Transverse colon (tissue), 4 donors: ENCODE measurements around the gene USPL1.

Source experiments
- EP300 ChIP-seq: sonication (generic); formaldehyde crosslinking; IDR thresholded peaks from one replicate; pipeline ENCODE4 v1.6.1; 2017; ENCODE audit warnings: antibody characterized with exemption, low read depth
- POLR2A ChIP-seq: fragments of 450-650 bp; IDR thresholded peaks from one replicate; pipeline ENCODE4 v1.6.1; 2016; ENCODE audit warnings: antibody characterized with exemption, mild to moderate bottlenecking, moderate library complexity
- POLR2AphosphoS5 ChIP-seq, 3 donors: sonication (generic); formaldehyde crosslinking; IDR thresholded peaks; one replicate each; pipeline ENCODE4 v1.6.1; 2016; ENCODE audit warnings: antibody characterized with exemption in 3 of 3
- TF ChIP-seq, protein P1 (sequence below), 5 experiments: fragments of 200-600 bp in 3 of 5; fragments of 450-650 bp in 2 of 5; sonication (generic) in 3 of 5; IDR thresholded peaks; 1 replicate in 2 of 5; 2 replicates in 3 of 5; pipeline ENCODE4 v1.5.1; 2016 to 2017; ENCODE audit warnings: antibody characterized with exemption in 5 of 5, inconsistent platforms in 3 of 5, mild to moderate bottlenecking in 2 of 5, moderate library complexity in 1 of 5

- TF ChIP-seq, protein P1, sequence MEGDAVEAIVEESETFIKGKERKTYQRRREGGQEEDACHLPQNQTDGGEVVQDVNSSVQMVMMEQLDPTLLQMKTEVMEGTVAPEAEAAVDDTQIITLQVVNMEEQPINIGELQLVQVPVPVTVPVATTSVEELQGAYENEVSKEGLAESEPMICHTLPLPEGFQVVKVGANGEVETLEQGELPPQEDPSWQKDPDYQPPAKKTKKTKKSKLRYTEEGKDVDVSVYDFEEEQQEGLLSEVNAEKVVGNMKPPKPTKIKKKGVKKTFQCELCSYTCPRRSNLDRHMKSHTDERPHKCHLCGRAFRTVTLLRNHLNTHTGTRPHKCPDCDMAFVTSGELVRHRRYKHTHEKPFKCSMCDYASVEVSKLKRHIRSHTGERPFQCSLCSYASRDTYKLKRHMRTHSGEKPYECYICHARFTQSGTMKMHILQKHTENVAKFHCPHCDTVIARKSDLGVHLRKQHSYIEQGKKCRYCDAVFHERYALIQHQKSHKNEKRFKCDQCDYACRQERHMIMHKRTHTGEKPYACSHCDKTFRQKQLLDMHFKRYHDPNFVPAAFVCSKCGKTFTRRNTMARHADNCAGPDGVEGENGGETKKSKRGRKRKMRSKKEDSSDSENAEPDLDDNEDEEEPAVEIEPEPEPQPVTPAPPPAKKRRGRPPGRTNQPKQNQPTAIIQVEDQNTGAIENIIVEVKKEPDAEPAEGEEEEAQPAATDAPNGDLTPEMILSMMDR (IDR thresholded peaks at IDR 0.05): no peak
- TF ChIP-seq POLR2AphosphoS5 (IDR thresholded peaks at IDR 0.05) (no peak), POLR2A (no peak), EP300 (no peak)
Measured at GRCh38 chr13:30647420-30647819, 29.7 kb downstream of the USPL1 start.
